Measurements from ENCODE around the gene POU3F3.

DNA sequence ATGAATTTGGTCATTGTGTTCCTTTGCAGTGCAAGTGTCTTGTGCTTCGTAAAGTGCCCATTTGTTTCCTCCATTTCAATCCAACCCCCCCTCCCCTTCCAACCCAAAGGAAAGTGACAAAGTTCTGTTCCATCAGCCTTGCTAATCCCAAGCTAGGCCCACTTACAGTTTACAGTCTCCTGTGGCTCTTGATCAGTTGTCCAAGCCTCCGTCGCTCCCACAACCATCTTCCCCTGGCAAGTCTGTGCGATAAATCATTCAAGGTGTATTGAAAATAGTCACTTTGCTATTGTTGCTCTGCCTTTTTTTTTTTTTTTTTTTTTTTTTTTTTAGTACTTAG lies 6.5 kb downstream of the POU3F3 start:
- TF ChIP-seq CTCF (IDR thresholded peaks at IDR 0.05) (no peak), POLR2A (IDR thresholded peaks at IDR 0.05) (no peak)
